Keratinocyte (primary cell): ENCODE data around the gene RHOT1. TPM values are rescaled to one million over a fixed set of nuclear protein-coding genes. Genes with fewer than 3 reads are reported as not detected.
A peak's percentile ranks its signal among the peaks of the same experiment; 100 is the strongest.

Source experiments
- DNase-seq: peaks from one replicate; pipeline ENCODE4 v3.0.0-alpha.2; 2011; ENCODE audit warnings: low read depth, missing footprints, low spot score
- FAIRE-seq: peaks from 2 replicates; lab custom pipeline; 2011; peaks lifted over from hg19 to GRCh38; lab: Jason Lieb, UNC
- H2AFZ ChIP-seq: 2 replicates; pipeline ENCODE4 v1.6.0; 2012; ENCODE audit warnings: low read length, control low read depth, inconsistent platforms; ENCODE audit not compliant: control insufficient read depth
- H3K27ac ChIP-seq: 2 replicates; pipeline ENCODE4 v1.5.1; 2011; ENCODE audit warnings: low read length; ENCODE audit not compliant: control insufficient read depth, insufficient read depth
- H3K27me3 ChIP-seq: 3 replicates; pipeline ENCODE4 v1.6.0; 2011; ENCODE audit warnings: low read length; ENCODE audit not compliant: control insufficient read depth, insufficient read depth; ENCODE audit errors: extremely low read depth
- H3K36me3 ChIP-seq, 2 experiments: 2 replicates in 1 of 2; 3 replicates in 1 of 2; pipeline ENCODE4 v1.5.1; 2011; ENCODE audit warnings: low read length in 2 of 2, mild to moderate bottlenecking in 1 of 2; ENCODE audit not compliant: control insufficient read depth in 2 of 2, insufficient read depth in 2 of 2; ENCODE audit errors: extremely low read depth in 1 of 2
- H3K4me1 ChIP-seq: 3 replicates; pipeline ENCODE4 v1.5.1; 2011; ENCODE audit warnings: low read length; ENCODE audit not compliant: control insufficient read depth, insufficient read depth; ENCODE audit errors: extremely low read depth
- H3K4me2 ChIP-seq: 3 replicates; pipeline ENCODE4 v1.6.0; 2011; ENCODE audit warnings: low read depth, low read length; ENCODE audit not compliant: control insufficient read depth, insufficient read depth; ENCODE audit errors: extremely low read depth
- H3K4me3 ChIP-seq, 3 experiments: fragments of 200-600 bp in 1 of 3; sonication (generic) in 1 of 3; 2 replicates in 2 of 3; 3 replicates in 1 of 3; pipeline ENCODE4 v1.5.1; 2011 to 2016; ENCODE audit warnings: low read length in 3 of 3, mild to moderate bottlenecking in 3 of 3, control low read depth in 2 of 3, inconsistent platforms in 1 of 3, low read depth in 1 of 3, mixed read lengths in 1 of 3, mixed run types in 1 of 3, moderate library complexity in 1 of 3; ENCODE audit not compliant: control insufficient read depth in 2 of 3, insufficient read depth in 2 of 3; ENCODE audit errors: extremely low read depth in 1 of 3
- H3K79me2 ChIP-seq: 2 replicates; pipeline ENCODE4 v1.6.0; 2012; ENCODE audit warnings: low read length; ENCODE audit not compliant: control insufficient read depth, insufficient read depth
- H3K9ac ChIP-seq: 3 replicates; pipeline ENCODE4 v1.6.0; 2011; ENCODE audit warnings: low read length; ENCODE audit not compliant: control insufficient read depth, insufficient read depth; ENCODE audit errors: extremely low read depth
- H3K9me1 ChIP-seq: 3 replicates; pipeline ENCODE4 v1.6.0; 2011; ENCODE audit warnings: low read length; ENCODE audit not compliant: control insufficient read depth, insufficient read depth; ENCODE audit errors: extremely low read depth
- H3K9me3 ChIP-seq: 2 replicates; pipeline ENCODE4 v1.5.1; 2012; ENCODE audit warnings: low read depth, low read length; ENCODE audit not compliant: control insufficient read depth
- H4K20me1 ChIP-seq: 3 replicates; pipeline ENCODE4 v1.6.0; 2011; ENCODE audit warnings: low read length; ENCODE audit not compliant: control insufficient read depth, insufficient read depth; ENCODE audit errors: extremely low read depth
- CTCF ChIP-seq, 3 experiments: IDR thresholded peaks in 1 of 3; conservative IDR thresholded peaks in 1 of 3; optimal IDR thresholded peaks in 1 of 3; 2 replicates in 2 of 3; 3 replicates in 1 of 3; pipeline versions ENCODE3 to v1.5.1; 2011; ENCODE audit warnings: low read length in 3 of 3, mild to moderate bottlenecking in 3 of 3, moderate library complexity in 2 of 3, control low read depth in 1 of 3, inconsistent platforms in 1 of 3; ENCODE audit not compliant: insufficient read depth in 2 of 3; ENCODE audit errors: extremely low read depth in 1 of 3
- EZH2 ChIP-seq: IDR thresholded peaks from one replicate; pipeline ENCODE4 v1.6.1; 2012; ENCODE audit warnings: inconsistent platforms, mild to moderate bottlenecking, low read length, moderate library complexity
- dilution Hi-C: fragments of 300-500 bp; cut with MboI; formaldehyde crosslinking; loops from one replicate; pipeline ENCODE4 v1.7.0; 2020; ENCODE audit warnings: low sequenced_read_pairs; ENCODE audit not compliant: extremely low pct_ligation_motif_present
- polyA plus RNA-seq, 5 experiments: library from polyadenylated mRNA; depleted of rRNA in 3 of 5; stranded (reverse) in 3 of 5; stranded (forward) in 1 of 5; unstranded in 1 of 5; fragments of >200 nt; gene quantifications; 1 replicate in 1 of 5; 2 replicates in 3 of 5; 3 replicates in 1 of 5; pipeline versions ENCODE4 v1.2.1 to v1.2.3, GENCODE V29; 2011 to 2012; ENCODE audit warnings: missing spikeins in 2 of 5, low read depth in 1 of 5, low replicate concordance in 1 of 5

The RHOT1 gene
- polyA plus RNA-seq, 1 donor (not counting 4 experiments of a cell fraction or from before 2014, with no cell fraction given): 50.4 TPM

GRCh38 chr17:32141679-32142037 is 644 bp upstream of the RHOT1 start:
- Histone ChIP-seq H3K4me2 (peak overlapping the region; percentile 97), H3K27ac (peak overlapping the region; percentile 94), H4K20me1 (no peaks in the 10 kb centered on the region), H3K4me1 (peaks cover 8% of the 10 kb centered on the region), H3K4me3 (peak overlapping the region; percentile 70 to 97 (median 77)), H3K27me3 (no peaks in the 10 kb centered on the region), H3K9ac (peak overlapping the region; percentile 83), H3K36me3 (peaks cover 0 to 4% of the 10 kb centered on the region in 2 experiments), H2AFZ (peak overlapping the region; percentile 84), H3K79me2 (peaks cover 30% of the 10 kb centered on the region), H3K9me1 (no peaks in the 10 kb centered on the region), H3K9me3 (no peaks in the 10 kb centered on the region)
- DNase-seq (no peak), FAIRE-seq (no peak)
- dilution Hi-C loops: no loop called here
- TF ChIP-seq EZH2: no peak

- Histone ChIP-seq H3K9ac (peak overlapping the region; percentile 83), H4K20me1 (no peaks in the 10 kb centered on the region), H2AFZ (peak overlapping the region; percentile 92), H3K36me3 (peaks cover 0 to 4% of the 10 kb centered on the region in 2 experiments), H3K27ac (peak overlapping the region; percentile 68), H3K4me3 (peak overlapping the region; percentile 94 to 97 (median 96)), H3K4me1 (peaks cover 8% of the 10 kb centered on the region), H3K79me2 (peaks cover 33% of the 10 kb centered on the region), H3K4me2 (peak overlapping the region; percentile 94), H3K27me3 (no peaks in the 10 kb centered on the region), H3K9me1 (no peaks in the 10 kb centered on the region), H3K9me3 (no peaks in the 10 kb centered on the region)
- dilution Hi-C loops: no loop called here
- no peak for FAIRE-seq
- TF ChIP-seq EZH2 (no peak), CTCF (optimal IDR thresholded peaks at IDR 0.05 in 1 of 3, IDR thresholded peaks at IDR 0.05 in 1 of 3, conservative IDR thresholded peaks at IDR 0.05 in 1 of 3; ENCODE audit: extremely low read depth in 1 of 3, insufficient read depth in 2 of 3, low read length in 3 of 3) (no peak)
- no peak for DNase-seq
Measured at GRCh38 chr17:32142857-32143526, 690 bp downstream of the RHOT1 start.
